ENCODE results near the gene B3GAT1.

Gene B3GAT1

GRCh38 chr11:134389464-134390180, 22.4 kb downstream of the B3GAT1 start:
- no peak for DNase-seq

DNA sequence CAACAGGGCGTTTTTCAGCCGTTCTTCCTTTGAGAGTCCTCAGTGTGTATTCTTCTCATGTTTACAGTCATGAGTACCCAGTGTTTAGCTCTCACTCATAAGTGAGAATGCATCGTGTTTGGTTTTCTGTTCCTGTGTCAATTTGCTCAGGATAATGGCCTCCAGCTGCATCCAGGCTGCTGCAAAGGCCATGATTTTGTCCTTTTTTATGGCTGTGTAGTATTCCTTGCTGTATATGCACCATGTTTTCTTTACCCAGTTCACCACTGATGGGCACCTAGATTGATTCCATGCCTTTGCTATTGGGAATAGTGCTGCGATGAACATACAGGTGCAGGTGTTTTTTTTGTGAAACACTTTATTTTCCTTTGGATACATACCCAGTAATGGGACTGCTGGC, 23.5 kb downstream of the B3GAT1 start:
- DNase-seq = no peak

DNA sequence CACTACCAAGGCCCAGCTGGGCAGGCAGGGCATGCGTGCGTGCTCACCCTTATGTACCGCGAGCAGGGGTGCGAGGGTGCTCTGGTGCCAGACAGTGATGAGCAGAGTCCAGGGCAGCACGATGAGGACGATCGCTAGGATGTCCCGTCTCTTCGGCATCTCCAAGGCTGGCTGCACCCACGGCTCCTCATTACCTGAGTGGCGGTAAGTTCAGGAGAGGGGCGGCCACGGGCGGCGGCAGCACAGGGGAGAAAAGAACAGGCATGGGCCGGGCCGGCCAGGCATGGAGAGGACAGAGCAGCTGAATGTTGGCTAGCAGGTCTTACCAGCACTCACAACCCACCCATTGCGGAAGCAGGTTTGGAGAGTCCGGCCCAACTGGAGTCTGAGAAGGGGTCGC, 24.5 kb downstream of the B3GAT1 start:
- DNase-seq = no peak

- DNase-seq = no peak
Observed at GRCh38 chr11:134386945-134387344, 25.1 kb downstream of the B3GAT1 start.

GRCh38 chr11:134385774-134386565, 26.1 kb downstream of the B3GAT1 start:
- no peak for DNase-seq

- no peak for DNase-seq
Observed at GRCh38 chr11:134385171-134385570, 26.9 kb downstream of the B3GAT1 start.

DNA sequence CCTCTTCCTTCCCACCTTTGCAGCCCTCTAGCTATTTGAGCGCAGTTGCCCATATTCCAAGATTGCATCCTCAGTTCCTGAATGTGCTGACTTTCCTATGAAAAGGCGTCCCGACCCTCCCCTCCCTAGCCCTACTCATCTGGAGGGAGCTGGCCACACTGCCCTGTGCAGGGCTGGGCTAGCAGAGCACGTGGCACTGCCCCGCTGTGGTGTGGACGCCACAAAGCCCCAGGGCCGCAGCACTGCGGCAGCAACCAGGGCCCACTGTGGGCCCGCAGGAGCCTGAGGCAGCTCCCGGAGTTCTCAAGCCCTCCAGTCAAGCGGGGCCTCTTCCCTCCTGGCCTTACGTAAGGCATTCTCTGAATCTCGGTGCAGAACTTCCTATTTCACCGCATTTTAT, 27.6 kb downstream of the B3GAT1 start:
- no peak for DNase-seq

GRCh38 chr11:134383576-134384221, 28.3 kb downstream of the B3GAT1 start:
- DNase-seq = no peak

DNA sequence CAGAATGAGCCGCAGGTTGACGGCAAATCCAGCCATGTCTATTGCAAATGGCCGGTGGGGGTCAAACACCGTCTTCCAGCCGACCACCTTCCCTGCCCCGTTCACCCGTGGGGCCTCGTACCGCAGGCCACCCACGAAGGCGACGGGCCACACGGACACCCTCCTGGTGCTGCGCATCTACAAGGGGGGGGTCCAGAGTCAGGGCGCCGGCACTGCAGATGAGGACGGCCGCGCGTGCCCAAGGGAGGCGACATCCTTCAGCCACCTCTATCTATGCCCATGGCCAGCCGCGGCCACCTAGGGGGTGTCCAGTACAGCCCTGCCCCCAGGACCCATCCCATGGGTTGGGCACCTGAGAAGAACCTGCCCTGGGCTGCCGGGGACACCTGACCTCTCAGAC, 29.2 kb downstream of the B3GAT1 start:
- no peak for DNase-seq

DNA sequence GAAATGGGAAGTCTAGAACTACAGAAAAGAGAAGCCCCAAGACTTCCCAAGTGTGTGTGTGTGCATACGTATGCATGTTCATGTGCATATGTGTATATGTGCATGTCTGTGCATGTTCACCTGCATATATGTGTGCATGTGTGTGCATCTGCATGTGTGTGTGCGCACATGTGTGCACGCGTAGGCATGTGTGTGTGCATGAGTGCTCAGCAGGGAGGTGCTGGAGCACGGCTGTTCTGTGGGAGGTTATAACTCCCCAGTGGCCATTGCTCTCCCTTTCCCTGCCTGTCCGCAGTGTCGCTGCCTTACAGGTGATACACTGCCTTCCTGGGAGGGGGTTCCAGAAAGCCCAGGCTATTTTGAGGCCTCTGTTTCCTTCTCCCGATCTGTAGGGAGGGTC, 29.8 kb downstream of the B3GAT1 start:
- no peak for DNase-seq

GRCh38 chr11:134380785-134381184, 31.3 kb downstream of the B3GAT1 start:
- no peak for DNase-seq

GRCh38 chr11:134380229-134380628, 31.8 kb downstream of the B3GAT1 start:
- DNase-seq = no peak

DNA sequence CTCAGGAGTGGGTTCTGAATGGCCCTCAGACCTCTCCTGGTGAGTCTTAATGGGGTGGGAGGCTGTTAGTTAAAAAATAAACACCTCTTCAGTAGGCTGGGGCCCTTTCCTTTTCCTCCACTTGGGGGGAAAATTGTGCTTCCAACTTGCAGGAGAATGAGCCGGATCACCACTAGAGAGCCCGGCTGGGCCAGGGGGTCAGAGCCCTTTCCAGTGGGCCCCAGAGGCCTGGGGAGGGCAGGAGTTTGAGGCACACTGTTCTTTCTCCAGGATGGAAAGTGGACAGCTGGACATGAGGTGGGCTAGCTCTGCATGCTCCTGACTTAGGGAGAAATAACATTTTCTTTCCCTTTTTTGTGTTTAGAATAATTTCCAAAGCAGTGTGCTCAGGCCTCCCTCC, 32.8 kb downstream of the B3GAT1 start:
- DNase-seq = no peak

DNA sequence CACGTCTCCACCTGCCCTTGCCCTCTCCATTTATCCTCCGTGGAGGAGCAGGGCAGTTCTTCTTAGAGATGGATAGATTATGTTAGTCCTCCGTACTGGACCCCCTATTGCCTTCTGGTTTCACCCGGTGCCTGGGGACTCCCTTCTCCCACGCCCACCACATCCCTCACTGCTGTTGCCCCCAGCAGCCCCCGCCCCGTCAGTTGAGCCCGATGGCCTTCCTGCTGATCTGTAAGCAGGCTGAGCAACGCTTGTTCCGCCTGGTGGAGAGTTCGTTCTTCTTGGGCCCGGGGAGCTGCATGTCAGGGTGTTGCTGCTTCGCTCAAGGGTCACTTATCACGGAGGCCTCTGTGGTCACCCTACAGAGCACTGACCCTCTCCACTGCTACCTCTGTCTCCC, 34.2 kb downstream of the B3GAT1 start:
- no peak for DNase-seq

GRCh38 chr11:134376150-134376921, 35.7 kb downstream of the B3GAT1 start:
- DNase-seq = no peak

- no peak for DNase-seq
Observed at GRCh38 chr11:134374891-134375550, 37.0 kb downstream of the B3GAT1 start.

GRCh38 chr11:134374171-134374570, 37.9 kb downstream of the B3GAT1 start:
- no peak for DNase-seq

DNA sequence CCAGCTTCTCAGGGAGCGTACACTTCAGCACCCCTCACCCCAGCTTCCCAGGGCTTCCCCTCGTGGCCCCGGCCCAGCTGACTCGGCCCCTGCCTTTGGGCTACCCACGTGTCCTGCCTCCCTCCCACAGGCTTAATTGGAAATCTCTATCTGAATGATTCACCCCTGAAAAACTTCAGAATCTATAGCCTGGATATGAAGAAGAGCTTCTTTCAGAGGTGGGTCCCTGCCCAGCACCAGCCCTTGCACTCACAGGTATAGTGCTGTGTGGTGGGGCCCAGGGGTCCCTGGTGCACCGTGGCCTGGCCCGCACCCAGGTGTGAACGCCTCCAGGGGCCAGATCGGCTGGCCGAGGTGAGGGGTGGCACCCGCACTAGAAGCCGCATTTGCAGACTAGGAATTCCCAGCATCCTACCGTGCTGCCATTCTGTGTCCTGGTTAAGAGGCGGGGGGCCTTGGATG, 38.4 kb downstream of the B3GAT1 start:
- no peak for DNase-seq

GRCh38 chr11:134372961-134373360, 39.1 kb downstream of the B3GAT1 start:
- DNase-seq = no peak

- DNase-seq = no peak
Observed at GRCh38 chr11:134372536-134372935, 39.5 kb downstream of the B3GAT1 start.

DNA sequence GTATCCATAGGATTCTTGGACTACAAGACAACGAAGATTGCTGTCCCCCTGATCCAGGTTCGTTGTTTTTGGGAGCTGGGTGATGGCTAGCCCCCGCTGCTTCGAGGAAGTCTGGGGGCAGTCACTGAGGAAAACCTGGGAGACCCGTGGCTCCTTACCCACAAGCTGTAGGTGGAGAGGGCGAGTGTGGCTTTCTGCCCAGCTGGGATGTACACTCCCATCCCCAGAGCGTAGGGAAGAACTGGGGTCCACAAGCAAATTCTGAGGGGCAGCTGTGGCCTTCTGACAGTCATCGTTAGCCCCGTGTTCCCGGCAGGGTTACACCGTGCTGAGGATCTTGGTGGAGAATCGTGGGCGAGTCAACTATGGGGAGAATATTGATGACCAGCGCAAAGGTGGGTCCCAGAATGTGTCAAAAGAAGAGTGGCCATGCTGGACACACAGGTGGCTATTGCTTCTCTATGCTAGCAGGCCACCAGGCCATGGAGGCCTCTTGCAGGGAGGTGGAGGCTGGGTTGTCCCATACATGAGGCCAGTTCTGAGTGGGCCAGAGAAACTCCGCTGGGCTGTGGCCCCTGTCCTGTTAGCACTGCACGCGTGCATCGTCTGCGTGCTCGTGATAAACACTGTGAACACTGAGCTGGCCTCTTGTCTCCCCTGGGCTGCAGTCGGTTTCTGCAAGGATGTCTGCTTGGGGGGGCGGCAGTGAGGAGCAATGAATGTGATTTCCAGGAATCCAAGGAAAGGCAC, 40.4 kb downstream of the B3GAT1 start:
- no peak for DNase-seq
